HepG2 (cell line): Measurements from ENCODE around the gene ZNF282. TPM values are rescaled to one million over a fixed set of nuclear protein-coding genes. Genes with fewer than 3 reads are reported as not detected.

Experiments
- ATF1 ChIP-seq: IDR thresholded peaks from 2 replicates; pipeline ENCODE4 v1.6.1; 2016; ENCODE audit warnings: mild to moderate bottlenecking, control low read depth
- HNRNPK ChIP-seq: fragments of 200-400 bp; formaldehyde crosslinking; IDR thresholded peaks from 2 replicates; pipeline ENCODE4 v1.6.1; 2018; ENCODE audit warnings: low read length, low read depth, moderate library complexity, mild to moderate bottlenecking; ENCODE audit not compliant: poor library complexity, severe bottlenecking
- MLX ChIP-seq: IDR thresholded peaks from 2 replicates; pipeline ENCODE4 v1.6.1; 2016
- MYPOP ChIP-seq: sonication (generic); formaldehyde crosslinking; IDR thresholded peaks from 2 replicates; pipeline ENCODE4 v1.8.1; 2023; ENCODE audit warnings: mild to moderate bottlenecking, moderate library complexity, missing genetic modification reagents
- NFE2L2 ChIP-seq: fragments of 150-350 bp; IDR thresholded peaks from 2 replicates; pipeline ENCODE4 v1.6.1; 2014; ENCODE audit warnings: low read length
- SNAPC4 ChIP-seq: sonication (generic); formaldehyde crosslinking; IDR thresholded peaks from 2 replicates; pipeline ENCODE4 v1.4.0; 2020; ENCODE audit warnings: mild to moderate bottlenecking, missing genetic modification reagents
- SNAPC5 ChIP-seq: sonication (generic); formaldehyde crosslinking; IDR thresholded peaks from 2 replicates; pipeline ENCODE4 v1.8.1; 2023; ENCODE audit warnings: mild to moderate bottlenecking, missing genetic modification reagents, borderline replicate concordance
- TSC22D2 ChIP-seq: sonication (generic); formaldehyde crosslinking; IDR thresholded peaks from 2 replicates; pipeline ENCODE4 v1.5.1; 2020; ENCODE audit warnings: missing genetic modification reagents, mild to moderate bottlenecking, borderline replicate concordance
- ZBTB4 ChIP-seq: sonication (generic); formaldehyde crosslinking; IDR thresholded peaks from 2 replicates; pipeline ENCODE4 v1.4.0; 2020; ENCODE audit warnings: missing genetic modification reagents, mild to moderate bottlenecking, borderline replicate concordance
- ZFP1 ChIP-seq: IDR thresholded peaks from 2 replicates; pipeline ENCODE4 v1.6.1; 2016
- ZNF136 ChIP-seq: sonication (generic); formaldehyde crosslinking; IDR thresholded peaks from 2 replicates; pipeline ENCODE4 v1.8.1; 2022; ENCODE audit warnings: low read depth, mild to moderate bottlenecking, moderate library complexity, missing genetic modification reagents
- ZNF605 ChIP-seq: sonication (generic); formaldehyde crosslinking; IDR thresholded peaks from 2 replicates; pipeline ENCODE4 v1.8.0; 2022; ENCODE audit warnings: mild to moderate bottlenecking, missing genetic modification reagents
- ZNF770 ChIP-seq: sonication (generic); formaldehyde crosslinking; IDR thresholded peaks from 2 replicates; pipeline ENCODE4 v1.5.0; 2020; ENCODE audit warnings: mild to moderate bottlenecking, missing genetic modification reagents
- ZNF776 ChIP-seq: sonication (generic); formaldehyde crosslinking; IDR thresholded peaks from 2 replicates; pipeline ENCODE4 v1.4.0; 2020; ENCODE audit warnings: mild to moderate bottlenecking, missing genetic modification reagents
- ZNF780A ChIP-seq: sonication (generic); formaldehyde crosslinking; IDR thresholded peaks from 2 replicates; pipeline ENCODE4 v1.8.0; 2022; ENCODE audit warnings: mild to moderate bottlenecking, missing genetic modification reagents, moderate library complexity
- polyA plus RNA-seq, 8 experiments: library from polyadenylated mRNA; depleted of rRNA in 3 of 8; stranded (reverse) in 7 of 8; unstranded in 1 of 8; fragments of >200 nt; fragmentation: Illumina TruSeq in 4 of 8; extraction: Trizol in 4 of 8; gene quantifications; 2 replicates each; pipeline versions ENCODE4 v1.2.1 to v1.2.3, GENCODE V29; 2011 to 2016; ENCODE audit warnings: low read depth in 4 of 8, missing spikeins in 1 of 8, mixed read lengths in 1 of 8; ENCODE audit not compliant: insufficient read depth in 1 of 8
- total RNA-seq, 5 experiments: library from RNA; depleted of rRNA; stranded (reverse); fragments of >200 nt; fragmentation: Illumina TruSeq; extraction: Trizol; gene quantifications; 2 replicates each; pipeline ENCODE4 v1.2.3, GENCODE V29; 2016; ENCODE audit warnings: low read depth in 1 of 5

The ZNF282 gene
- total and polyA plus RNA-seq, 2 of the 13 experiments (the other 11 are each of a cell fraction or from before 2014, with no cell fraction given) = 9.1 to 20.9 TPM

- TF ChIP-seq ZBTB4 = no peak
- TF ChIP-seq SNAPC4 (CRISPR knock-in tag) = no peak
- TF ChIP-seq NFE2L2 = no peak
- no peak for TF ChIP-seq HNRNPK
- TF ChIP-seq MLX (CRISPR knock-in tag) = no peak
- TF ChIP-seq SNAPC5 (CRISPR knock-in tag) = no peak
- TF ChIP-seq ZNF770 (CRISPR knock-in tag) = peak; percentile 55; the same call in 1 of the 2 replicates
- peak; percentile 68; the same call in 1 of the 2 replicates for TF ChIP-seq ZNF776 (CRISPR knock-in tag)
- TF ChIP-seq ZNF136 (CRISPR knock-in tag) = no peak
- TF ChIP-seq MYPOP (CRISPR knock-in tag) = peak; percentile 71; the same call in 1 of the 2 replicates
- 0 out of 2 replicates have a peak, but pooled peaks have one; percentile 76 for TF ChIP-seq TSC22D2 (CRISPR knock-in tag)
- TF ChIP-seq ZFP1 (CRISPR knock-in tag) = no peak
- TF ChIP-seq ZNF780A (CRISPR knock-in tag) = no peak
- TF ChIP-seq ATF1 (CRISPR knock-in tag) = no peak
- peak; percentile 31; the same call in 1 of the 2 replicates for TF ChIP-seq ZNF605 (CRISPR knock-in tag)
Measured at GRCh38 chr7:149195180-149196150, at the start of gene ZNF282 (continued).
